GM23338 (cell line): Measurements from ENCODE around the gene ANKRD11.

ENCODE experiments used
- CREB1 ChIP-seq: fragments of 250-450 bp; sonication (Bioruptor Pico); IDR thresholded peaks from 2 replicates; pipeline ENCODE4 v1.5.0; 2020; ENCODE audit warnings: low read depth, mild to moderate bottlenecking, moderate library complexity
- CTCF ChIP-seq, 2 experiments: fragments of 200-600 bp in 1 of 2; sonication (generic) in 1 of 2; conservative IDR thresholded peaks; 2 replicates each; pipeline versions ENCODE4 v1.5.1 to v1.6.1; 2016 to 2017; ENCODE audit warnings: antibody characterized with exemption in 2 of 2, low read depth in 2 of 2, mild to moderate bottlenecking in 2 of 2, moderate library complexity in 1 of 2
- EZH2 ChIP-seq: fragments of 200-600 bp; sonication (generic); IDR thresholded peaks from one replicate; pipeline ENCODE4 v1.8.0; 2017; ENCODE audit warnings: antibody characterized with exemption, mild to moderate bottlenecking, low read depth; ENCODE audit not compliant: unreplicated experiment
- POLR2AphosphoS5 ChIP-seq: IDR thresholded peaks from 2 replicates; pipeline ENCODE4 v1.6.1; 2016; ENCODE audit warnings: antibody characterized with exemption, low read depth
- REST ChIP-seq: IDR thresholded peaks from one replicate; pipeline ENCODE4 v1.6.1; 2018; ENCODE audit warnings: antibody characterized with exemption; ENCODE audit not compliant: unreplicated experiment
- ZNF331 ChIP-seq: fragments of 250-450 bp; sonication (Bioruptor Pico); IDR thresholded peaks from 2 replicates; pipeline ENCODE4 v1.5.0; 2020; ENCODE audit warnings: low read depth, mild to moderate bottlenecking, moderate library complexity

GRCh38 chr16:89423681-89424260 lies 66.6 kb downstream of the ANKRD11 start:
- no peak for TF ChIP-seq CTCF (conservative IDR thresholded peaks at IDR 0.05; ENCODE audit: low read depth in 2 of 2)
- TF ChIP-seq CREB1 (CRISPR knock-in tag): no peak
- no peak for TF ChIP-seq EZH2
- no peak for TF ChIP-seq ZNF331 (CRISPR knock-in tag)
- no peak for TF ChIP-seq POLR2AphosphoS5
- no peak for TF ChIP-seq REST
